ENCODE results near the gene MOB3A.
A peak's percentile ranks its signal among the peaks of the same experiment; 100 is the strongest.

The MOB3A gene

DNA sequence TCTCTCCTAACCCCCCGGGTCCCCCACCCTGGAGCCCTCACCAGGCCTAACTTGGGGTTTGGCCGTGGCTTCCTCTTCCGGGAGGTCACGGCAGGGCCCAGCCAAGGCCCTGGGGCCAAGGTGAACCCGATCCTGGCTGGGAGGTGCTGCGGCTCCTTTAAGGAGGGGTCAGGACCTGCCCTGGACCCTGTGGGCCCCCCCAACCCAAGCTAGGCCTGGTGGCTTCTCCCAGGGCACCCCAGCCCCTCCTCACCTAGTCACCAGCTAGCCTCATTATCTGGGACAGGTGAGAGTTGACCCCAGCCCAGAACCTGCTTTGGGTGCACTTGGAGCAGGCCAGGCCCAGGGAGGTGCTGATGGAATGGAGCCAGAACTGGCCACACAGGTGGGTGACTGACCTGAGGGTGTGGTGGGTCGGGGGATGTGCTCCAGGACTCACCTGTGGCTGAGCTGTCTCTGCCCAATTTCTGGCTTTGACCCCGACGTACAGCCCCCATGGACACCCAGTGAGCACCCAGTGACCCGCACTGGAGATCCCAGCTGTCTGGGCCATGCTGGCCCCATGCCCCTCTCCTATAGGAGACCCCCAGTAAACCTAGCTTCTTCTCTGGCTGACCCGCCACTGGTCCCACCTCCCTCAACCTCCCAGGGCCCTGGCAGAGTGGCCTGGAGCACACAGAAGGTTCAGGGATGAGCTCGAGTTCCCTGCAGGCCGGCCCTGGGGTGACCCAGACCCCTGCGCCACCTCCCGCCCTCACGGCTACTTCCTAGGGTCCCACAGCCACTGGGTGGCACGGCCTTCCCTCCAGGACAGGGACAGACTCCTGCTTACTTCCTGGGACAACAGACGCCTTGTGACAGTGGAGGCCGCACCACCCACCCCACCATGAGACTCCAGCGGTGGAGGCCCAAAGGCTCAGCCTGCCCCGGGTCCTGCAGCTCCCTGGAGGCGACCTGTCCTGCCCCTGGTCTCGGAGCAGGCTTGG, 38.3 kb downstream of the MOB3A start:
- Histone ChIP-seq H3K27me3 (ENCODE audit: insufficient read depth, insufficient read length) (no peaks in the 10 kb centered on the region), H3K9ac (ENCODE audit: insufficient read length, low read depth) (peak overlapping the region; percentile 64), H3K4me1 (ENCODE audit: insufficient read depth, insufficient read length) (peaks cover 43% of the 10 kb centered on the region), H3K4me3 (ENCODE audit: insufficient read length, low read depth) (no peak overlapping the region), H3K36me3 (ENCODE audit: insufficient read depth, insufficient read length, low read length) (no peaks in the 10 kb centered on the region), H3K9me3 (ENCODE audit: insufficient read depth, low read length) (no peaks in the 10 kb centered on the region)
- no peak for DNase-seq (ENCODE audit: low read depth, low spot score)
- TF ChIP-seq YY1 (IDR thresholded peaks at IDR 0.05; ENCODE audit: insufficient read depth, insufficient read length) (no peak), SUZ12 (IDR thresholded peaks at IDR 0.05; ENCODE audit: extremely low read depth, insufficient read depth, insufficient read length) (no peak), ZNF274 (IDR thresholded peaks at IDR 0.05; ENCODE audit: low read depth, low read length) (no peak)

- Histone ChIP-seq H3K36me3 (ENCODE audit: insufficient read depth, insufficient read length, low read length) (no peaks in the 10 kb centered on the region), H3K27me3 (ENCODE audit: insufficient read depth, insufficient read length) (no peaks in the 10 kb centered on the region), H3K4me3 (ENCODE audit: insufficient read length, low read depth) (no peak overlapping the region), H3K4me1 (ENCODE audit: insufficient read depth, insufficient read length) (peaks cover 46% of the 10 kb centered on the region), H3K9ac (ENCODE audit: insufficient read length, low read depth) (no peak overlapping the region), H3K9me3 (ENCODE audit: insufficient read depth, low read length) (no peaks in the 10 kb centered on the region)
- TF ChIP-seq ZNF274 (IDR thresholded peaks at IDR 0.05; ENCODE audit: low read depth, low read length) (no peak), SUZ12 (IDR thresholded peaks at IDR 0.05; ENCODE audit: extremely low read depth, insufficient read depth, insufficient read length) (no peak), YY1 (IDR thresholded peaks at IDR 0.05; ENCODE audit: insufficient read depth, insufficient read length) (no peak)
- DNase-seq (ENCODE audit: low read depth, low spot score) = no peak
Observed at GRCh38 chr19:2056837-2057192, 39.3 kb downstream of the MOB3A start.

GRCh38 chr19:2055931-2056836, 39.9 kb downstream of the MOB3A start:
- TF ChIP-seq YY1 (IDR thresholded peaks at IDR 0.05; ENCODE audit: insufficient read depth, insufficient read length) = no peak
- TF ChIP-seq ZNF274 (IDR thresholded peaks at IDR 0.05; ENCODE audit: low read depth, low read length) = no peak
- TF ChIP-seq SUZ12 (IDR thresholded peaks at IDR 0.05; ENCODE audit: extremely low read depth, insufficient read depth, insufficient read length) = no peak
- Histone ChIP-seq H3K27me3 (ENCODE audit: insufficient read depth, insufficient read length) (no peaks in the 10 kb centered on the region), H3K9me3 (ENCODE audit: insufficient read depth, low read length) (no peaks in the 10 kb centered on the region), H3K4me3 (ENCODE audit: insufficient read length, low read depth) (no peak overlapping the region), H3K9ac (ENCODE audit: insufficient read length, low read depth) (peak overlapping the region; percentile 57), H3K36me3 (ENCODE audit: insufficient read depth, insufficient read length, low read length) (no peaks in the 10 kb centered on the region), H3K4me1 (ENCODE audit: insufficient read depth, insufficient read length) (peaks cover 50% of the 10 kb centered on the region)
- DNase-seq (ENCODE audit: low read depth, low spot score) = no peak

DNA sequence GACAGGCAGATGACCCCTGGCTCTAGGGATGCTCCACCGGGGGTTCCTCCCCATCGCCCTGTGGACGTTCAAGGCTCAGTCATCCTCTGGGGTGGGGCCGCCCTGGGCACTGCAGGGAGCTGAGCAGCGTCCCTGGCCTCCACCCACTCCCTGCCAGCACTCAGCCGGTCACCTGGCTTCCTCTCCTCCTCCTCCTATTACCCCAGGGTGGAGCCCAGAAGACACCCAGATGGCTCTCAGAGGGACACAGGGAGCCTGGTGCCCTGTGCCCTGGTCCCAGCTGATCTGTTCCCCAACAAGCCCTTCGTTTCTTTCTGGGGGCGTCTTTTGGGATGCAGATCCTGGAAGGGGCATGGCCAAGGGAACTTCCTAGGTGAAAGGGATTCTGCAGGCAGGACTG, 41.4 kb downstream of the MOB3A start:
- Histone ChIP-seq H3K4me1 (ENCODE audit: insufficient read depth, insufficient read length) (peaks cover 48% of the 10 kb centered on the region), H3K27me3 (ENCODE audit: insufficient read depth, insufficient read length) (no peaks in the 10 kb centered on the region), H3K9me3 (ENCODE audit: insufficient read depth, low read length) (no peaks in the 10 kb centered on the region), H3K9ac (ENCODE audit: insufficient read length, low read depth) (peak overlapping the region; percentile 42), H3K4me3 (ENCODE audit: insufficient read length, low read depth) (no peak overlapping the region), H3K36me3 (ENCODE audit: insufficient read depth, insufficient read length, low read length) (no peaks in the 10 kb centered on the region)
- no peak for DNase-seq (ENCODE audit: low read depth, low spot score)
- TF ChIP-seq ZNF274 (IDR thresholded peaks at IDR 0.05; ENCODE audit: low read depth, low read length) = no peak
- TF ChIP-seq SUZ12 (IDR thresholded peaks at IDR 0.05; ENCODE audit: extremely low read depth, insufficient read depth, insufficient read length) = no peak
- no peak for TF ChIP-seq YY1 (IDR thresholded peaks at IDR 0.05; ENCODE audit: insufficient read depth, insufficient read length)

DNA sequence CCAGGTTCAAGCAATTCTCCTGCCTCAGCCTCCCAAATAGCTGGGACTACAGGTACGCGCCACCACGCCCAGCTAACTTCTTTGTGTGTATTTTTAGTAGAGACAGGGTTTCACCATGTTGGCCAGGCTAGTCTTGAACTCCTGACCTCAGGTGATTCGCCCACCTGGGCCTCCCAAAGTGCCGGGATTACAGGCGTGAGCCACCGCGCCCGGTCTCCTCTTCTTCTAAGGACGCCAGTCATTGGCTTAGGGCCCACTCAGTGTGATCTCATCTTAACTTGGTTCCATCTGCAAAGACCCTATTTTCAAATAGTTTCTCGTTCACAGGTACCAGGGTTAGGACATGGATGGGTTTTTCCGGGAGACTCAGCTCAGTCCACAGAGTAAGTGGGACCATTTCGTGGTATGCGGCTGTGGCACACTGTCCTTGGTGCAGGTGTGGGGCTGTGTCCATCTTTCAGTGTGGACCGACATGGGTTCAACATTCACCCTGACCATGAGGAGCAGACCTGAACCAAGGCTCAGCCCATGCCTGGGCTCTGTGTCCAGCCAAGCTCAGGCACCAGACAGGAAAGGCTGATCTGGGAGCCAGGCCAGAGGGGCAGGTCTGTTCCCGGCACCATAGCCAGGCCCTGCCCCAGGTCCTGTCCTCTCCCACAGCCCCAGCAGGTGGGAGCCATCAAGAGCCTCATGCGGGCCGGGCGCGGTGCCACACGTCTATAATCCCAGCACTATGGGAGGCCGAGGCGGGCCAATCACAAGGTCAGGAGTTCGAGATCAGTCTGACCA, 42.3 kb downstream of the MOB3A start:
- no peaks in the 10 kb centered on the region for H3K27me3 ChIP-seq (ENCODE audit: insufficient read depth, insufficient read length)
- no peak for DNase-seq (ENCODE audit: low read depth, low spot score)
- TF ChIP-seq YY1 (IDR thresholded peaks at IDR 0.05; ENCODE audit: insufficient read depth, insufficient read length) = no peak
- TF ChIP-seq ZNF274 (IDR thresholded peaks at IDR 0.05; ENCODE audit: low read depth, low read length) = no peak
- TF ChIP-seq SUZ12 (IDR thresholded peaks at IDR 0.05; ENCODE audit: extremely low read depth, insufficient read depth, insufficient read length) = no peak
- peaks cover 51% of the 10 kb centered on the region for H3K4me1 ChIP-seq (ENCODE audit: insufficient read depth, insufficient read length)
- no peaks in the 10 kb centered on the region for H3K9me3 ChIP-seq (ENCODE audit: insufficient read depth, low read length)
- no peak overlapping the region for H3K9ac ChIP-seq (ENCODE audit: insufficient read length, low read depth)
- H3K4me3 ChIP-seq (ENCODE audit: insufficient read length, low read depth) = no peak overlapping the region
- peaks cover 8% of the 10 kb centered on the region for H3K36me3 ChIP-seq (ENCODE audit: insufficient read depth, insufficient read length, low read length)

- Histone ChIP-seq H3K4me1 (ENCODE audit: insufficient read depth, insufficient read length) (peaks cover 50% of the 10 kb centered on the region), H3K4me3 (ENCODE audit: insufficient read length, low read depth) (peak overlapping the region; percentile 47), H3K27me3 (ENCODE audit: insufficient read depth, insufficient read length) (no peaks in the 10 kb centered on the region), H3K9me3 (ENCODE audit: insufficient read depth, low read length) (no peaks in the 10 kb centered on the region), H3K36me3 (ENCODE audit: insufficient read depth, insufficient read length, low read length) (peaks cover 22% of the 10 kb centered on the region), H3K9ac (ENCODE audit: insufficient read length, low read depth) (peak overlapping the region; percentile 93)
- DNase-seq (ENCODE audit: low read depth, low spot score) = no peak
- TF ChIP-seq SUZ12 (IDR thresholded peaks at IDR 0.05; ENCODE audit: extremely low read depth, insufficient read depth, insufficient read length) (no peak), ZNF274 (IDR thresholded peaks at IDR 0.05; ENCODE audit: low read depth, low read length) (no peak), YY1 (IDR thresholded peaks at IDR 0.05; ENCODE audit: insufficient read depth, insufficient read length) (no peak)
Observed at GRCh38 chr19:2051773-2052704, 44.1 kb downstream of the MOB3A start.
